Islet of Langerhans (tissue), 1 donor: ENCODE results near the gene PRKG1.
A peak's percentile ranks its signal among the peaks of the same experiment; 100 is the strongest.
"Not testable (repeated sequence)": the region's sequence is repeated elsewhere in the genome, so short reads cannot be mapped to it uniquely, and the experiment has no call there.

Experiments
- FAIRE-seq: peaks from one replicate; lab custom pipeline; 2011; peaks lifted over from hg19 to GRCh38; lab: Jason Lieb, UNC

PRKG1 gene

DNA sequence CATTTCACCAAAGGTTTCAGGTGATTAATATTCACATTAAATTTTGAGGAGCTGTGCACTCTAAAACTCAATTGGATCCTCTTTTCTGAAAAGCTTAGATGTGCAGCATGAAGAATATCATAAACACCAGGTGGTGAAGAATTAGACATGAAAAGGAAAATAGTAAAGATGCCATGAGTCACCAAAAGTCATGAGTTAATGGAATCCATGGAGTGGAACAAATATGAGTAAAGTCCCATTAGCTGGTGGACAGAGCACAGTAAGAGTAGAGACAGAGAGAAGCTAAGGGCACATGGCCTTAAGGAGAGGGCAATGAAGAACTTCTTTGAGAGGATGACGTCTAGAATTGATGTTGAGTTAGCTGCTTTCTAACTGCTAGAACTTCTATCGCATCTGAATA is 353.5 kb downstream of the PRKG1 start:
- FAIRE-seq, result no peak

DNA sequence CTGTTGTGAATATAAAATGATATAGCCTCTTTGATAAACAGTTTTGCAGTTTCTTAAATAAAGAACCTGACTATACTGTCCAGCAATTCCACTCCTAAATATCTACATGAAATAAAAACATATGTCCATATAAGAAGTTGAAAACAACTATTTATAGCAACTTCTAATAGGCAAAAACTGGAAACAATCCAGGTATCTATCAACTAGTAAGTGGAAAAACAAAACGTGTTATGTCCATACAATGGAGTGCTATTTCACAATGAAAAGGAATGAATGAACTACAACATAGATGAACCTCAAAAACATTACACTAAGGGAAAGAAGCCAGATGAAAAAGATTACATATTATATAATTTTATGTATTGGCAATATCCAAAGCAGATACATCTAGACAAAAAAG is 356.2 kb downstream of the PRKG1 start:
- no peak for FAIRE-seq

DNA sequence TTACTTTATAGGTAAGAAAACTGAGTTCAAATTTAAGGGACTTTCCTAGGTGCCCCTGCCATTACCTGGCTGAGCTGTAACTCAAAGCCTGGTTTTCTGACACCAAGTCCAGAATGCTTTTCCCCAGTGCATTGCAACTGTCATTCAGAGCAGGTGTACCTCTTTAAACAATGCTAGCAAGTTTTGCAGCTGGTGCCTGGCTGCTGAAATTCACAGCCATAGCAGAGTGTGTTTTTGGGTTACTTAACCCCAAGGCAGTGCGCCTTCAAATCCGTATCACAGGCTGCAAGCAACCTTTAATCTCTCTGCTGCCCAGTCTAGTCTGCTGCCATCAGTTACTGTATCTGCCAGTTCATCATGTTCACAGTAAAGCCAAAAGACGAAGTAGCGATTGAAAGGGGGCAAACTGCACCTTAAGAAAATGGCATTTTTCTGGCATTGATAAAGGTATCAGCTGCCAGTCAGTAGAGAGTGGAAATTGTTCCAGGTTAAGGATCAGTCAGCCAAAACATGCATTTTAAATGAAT is 359.7 kb downstream of the PRKG1 start:
- no peak for FAIRE-seq

DNA sequence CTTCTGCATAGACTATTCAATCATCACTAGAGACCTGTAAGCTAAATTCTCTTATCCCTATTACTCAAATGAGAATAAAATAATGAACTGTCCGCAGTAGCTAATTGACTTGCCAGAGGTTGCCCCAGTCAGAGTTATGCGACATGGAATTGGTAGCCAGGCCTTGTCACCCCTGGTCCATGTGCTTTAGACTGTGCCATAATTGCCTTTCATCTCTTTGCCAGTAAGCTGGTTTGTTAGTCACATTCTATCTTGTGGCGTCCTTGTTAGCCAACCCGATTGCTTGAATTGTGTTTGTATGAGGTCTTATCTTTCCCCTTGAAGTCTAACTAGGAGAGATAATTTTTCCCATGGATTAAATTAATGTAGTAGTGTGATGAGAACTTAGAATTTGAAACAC is 362.5 kb downstream of the PRKG1 start:
- no peak for FAIRE-seq

DNA sequence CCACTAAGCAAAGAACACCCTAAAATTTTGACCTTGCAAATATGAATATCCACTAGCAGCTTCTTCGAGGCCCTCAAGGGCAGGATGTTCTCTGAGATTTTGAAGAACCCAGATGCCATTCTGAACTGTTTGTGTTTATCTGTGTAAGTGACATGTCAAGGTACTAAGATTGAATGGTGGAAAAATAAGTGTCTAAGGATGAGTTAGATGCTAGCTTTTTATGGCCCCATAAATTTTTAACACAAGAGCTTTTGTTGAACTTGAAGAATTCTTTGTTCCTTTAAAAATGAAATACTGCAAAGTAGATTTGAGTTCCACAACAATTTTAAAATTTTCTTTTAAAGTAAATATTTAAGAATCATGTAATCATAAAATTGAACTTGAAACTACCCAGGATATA is 365.4 kb downstream of the PRKG1 start:
- no peak for FAIRE-seq

DNA sequence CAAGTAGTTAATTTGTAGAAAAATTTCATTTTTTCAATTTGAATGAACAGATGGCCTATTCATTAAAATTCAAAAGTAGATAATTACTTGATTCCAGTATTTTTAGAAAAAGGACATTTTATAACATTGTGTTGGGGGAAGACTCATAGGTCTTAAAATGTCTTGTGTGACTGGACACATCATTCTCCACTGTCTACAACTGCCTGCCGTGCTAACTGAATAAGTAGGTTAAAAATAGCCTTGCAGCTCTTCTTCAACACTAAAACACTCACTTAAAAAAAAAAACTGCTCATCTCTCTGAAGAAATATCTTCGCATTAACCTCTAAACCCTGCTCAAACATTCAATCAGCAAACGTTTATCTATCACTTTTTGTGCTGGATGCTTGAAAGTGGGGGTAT is 371.3 kb downstream of the PRKG1 start:
- FAIRE-seq, result no peak

DNA sequence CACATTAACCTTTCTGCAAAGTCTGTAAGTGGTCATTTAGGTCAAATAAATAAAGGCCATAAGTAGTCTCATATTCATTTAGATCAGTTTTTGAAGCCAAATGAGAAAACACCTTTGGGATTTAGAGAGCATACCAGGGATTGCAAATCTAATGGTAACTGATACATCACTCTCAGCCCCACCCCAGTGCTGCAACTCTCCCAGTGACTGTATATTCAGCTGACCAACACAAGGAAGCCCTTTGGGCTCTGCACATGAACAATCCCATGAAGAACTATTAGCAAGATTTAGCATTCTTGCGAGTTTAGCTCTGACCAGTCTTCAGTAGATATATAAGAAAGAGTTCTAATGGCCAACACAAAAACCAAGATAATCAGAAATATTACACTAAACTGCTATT is 372.8 kb downstream of the PRKG1 start:
- FAIRE-seq, result no peak

DNA sequence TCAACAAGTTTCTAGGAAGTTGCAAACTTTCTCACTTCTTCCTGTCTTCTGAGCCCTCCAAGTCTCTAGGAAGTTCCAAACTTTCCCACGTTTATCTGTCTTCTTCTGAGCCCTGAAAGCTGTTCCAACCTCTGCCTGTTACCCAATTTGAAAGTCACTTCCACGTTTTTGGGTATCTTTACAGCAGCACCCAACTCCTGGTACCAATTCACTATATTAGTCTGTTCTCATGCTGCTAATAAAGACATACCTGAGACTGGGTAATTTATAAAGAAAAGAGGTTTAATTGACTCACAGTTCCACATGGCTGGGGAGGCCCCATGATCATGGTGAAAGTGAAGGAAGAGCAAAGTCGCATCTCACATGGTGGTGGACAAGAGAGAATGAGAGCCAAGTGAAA is 381.5 kb downstream of the PRKG1 start:
- not testable (repeated sequence) for FAIRE-seq

DNA sequence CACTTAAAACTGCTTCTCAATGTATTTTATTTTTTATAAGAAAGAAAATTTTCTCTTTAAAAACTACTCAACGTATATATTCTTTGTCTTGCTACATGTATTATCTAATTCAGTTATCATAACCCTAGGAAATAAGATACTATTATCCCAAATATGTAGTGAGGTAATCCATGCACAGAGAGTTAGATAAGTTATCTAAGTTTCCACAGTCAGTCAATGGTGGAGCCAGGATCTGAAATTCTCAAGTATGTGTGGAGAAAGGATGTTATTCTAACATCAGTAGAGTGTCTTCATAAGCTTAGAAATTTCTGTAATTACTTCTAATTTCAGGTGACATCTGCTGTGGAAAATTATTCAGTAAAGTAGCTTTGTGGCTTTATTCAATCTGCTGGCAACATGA is 385.2 kb downstream of the PRKG1 start:
- no peak for FAIRE-seq

DNA sequence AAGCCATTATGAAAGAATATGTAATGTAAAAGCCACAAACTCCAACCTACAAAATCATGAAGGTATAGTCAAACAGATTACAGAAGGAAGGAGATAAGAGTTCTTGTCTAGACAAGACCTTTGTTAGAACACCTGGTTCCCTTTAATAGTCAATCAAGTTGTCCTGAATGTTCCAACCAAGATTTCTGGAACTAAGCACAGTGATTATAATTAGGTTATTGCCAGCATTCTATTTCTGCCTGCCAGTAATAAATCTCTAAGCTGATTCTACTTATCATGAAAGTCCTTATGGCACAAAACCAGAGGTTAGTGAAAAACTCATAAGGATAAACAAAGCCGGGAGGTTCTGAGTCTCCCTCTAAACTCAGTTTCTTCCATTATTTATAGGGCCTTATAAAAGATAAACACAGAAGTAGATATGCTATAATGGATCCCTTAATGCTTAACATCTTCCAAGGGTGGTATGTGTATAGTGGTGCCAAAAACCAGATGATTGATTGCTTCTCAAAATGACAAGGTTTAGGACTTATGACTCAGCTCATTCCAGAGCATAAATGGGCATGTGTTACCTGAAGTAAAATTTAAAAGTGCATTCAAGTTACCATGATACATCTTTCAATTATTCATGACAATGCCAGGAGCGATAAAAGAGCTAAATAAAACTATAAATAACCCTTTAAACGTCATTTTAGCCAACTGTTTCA is 387.9 kb downstream of the PRKG1 start:
- FAIRE-seq, result no peak

DNA sequence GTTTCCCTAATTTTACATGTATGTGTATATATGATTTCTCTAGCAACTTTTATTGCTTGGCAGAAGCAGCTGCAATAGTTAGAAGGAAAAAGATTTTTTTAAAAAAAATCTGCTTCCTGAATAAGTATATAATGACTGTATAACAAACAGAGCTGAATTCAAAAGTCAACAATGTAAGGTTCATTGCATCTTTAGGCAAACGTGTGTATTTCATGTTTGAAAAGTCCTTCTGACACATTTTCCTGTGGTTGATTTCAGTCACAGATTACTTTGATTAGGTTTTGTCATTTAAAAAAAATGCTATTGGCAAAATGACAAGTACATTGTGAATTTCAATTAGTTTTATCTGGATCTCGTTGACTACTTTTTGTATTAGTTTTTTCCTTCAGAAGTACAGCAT is 394.1 kb downstream of the PRKG1 start:
- FAIRE-seq, result peak; percentile 33

DNA sequence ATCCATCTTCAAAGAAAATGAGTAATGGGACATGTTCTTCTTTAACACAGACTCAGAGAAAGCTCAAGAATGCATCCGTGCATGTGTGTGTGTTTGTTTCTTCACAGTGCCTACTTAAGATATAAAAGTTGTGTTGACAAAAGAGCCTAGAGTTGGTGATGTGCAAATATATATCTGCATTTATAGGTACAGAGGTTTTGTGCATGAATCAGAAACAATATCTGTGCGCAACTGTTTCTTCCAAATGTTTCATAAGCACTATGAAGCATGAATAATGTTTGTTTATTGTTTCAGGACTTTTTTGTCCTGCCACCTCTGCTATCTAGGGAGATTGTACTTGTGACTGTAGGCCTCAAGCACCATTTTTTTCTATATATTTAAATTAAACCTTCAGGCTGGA is 395.4 kb downstream of the PRKG1 start:
- no peak for FAIRE-seq

DNA sequence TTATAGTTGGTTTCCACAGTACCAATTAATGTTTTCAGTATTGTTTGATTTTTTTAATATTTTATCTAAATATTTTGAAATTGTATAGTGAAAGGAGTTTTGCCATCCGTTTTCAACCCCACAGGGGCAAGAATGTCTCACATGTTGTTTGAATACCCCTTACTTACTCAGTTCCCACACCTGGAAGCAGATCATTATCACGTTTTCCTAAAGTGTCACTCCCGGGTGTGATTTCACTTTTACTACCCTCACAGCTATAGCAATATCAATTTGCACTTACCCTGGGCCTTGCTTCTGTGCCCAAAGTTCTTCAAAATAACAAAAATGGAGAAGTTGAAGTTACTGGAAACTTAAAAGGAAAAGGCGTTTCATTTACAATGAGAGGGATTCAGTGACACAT is 397.0 kb downstream of the PRKG1 start:
- no peak for FAIRE-seq

DNA sequence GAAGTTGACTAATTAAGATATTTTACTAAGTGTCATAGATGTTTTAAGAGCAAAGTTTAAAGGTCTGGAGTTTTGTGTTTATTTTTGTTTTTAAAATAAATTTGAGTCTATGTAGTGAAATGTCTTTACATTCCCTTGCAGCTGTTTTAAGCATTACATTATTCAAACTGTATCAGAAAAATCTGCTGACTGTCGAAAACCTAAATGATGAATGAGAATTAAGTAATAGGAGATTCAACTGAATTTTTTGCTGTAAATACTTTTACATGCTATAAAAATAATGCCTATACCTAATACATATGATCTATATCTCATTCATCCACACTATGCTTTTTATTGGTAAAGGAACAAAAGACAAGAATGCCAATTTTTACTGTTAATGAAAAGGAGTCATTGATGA is 397.9 kb downstream of the PRKG1 start:
- no peak for FAIRE-seq

DNA sequence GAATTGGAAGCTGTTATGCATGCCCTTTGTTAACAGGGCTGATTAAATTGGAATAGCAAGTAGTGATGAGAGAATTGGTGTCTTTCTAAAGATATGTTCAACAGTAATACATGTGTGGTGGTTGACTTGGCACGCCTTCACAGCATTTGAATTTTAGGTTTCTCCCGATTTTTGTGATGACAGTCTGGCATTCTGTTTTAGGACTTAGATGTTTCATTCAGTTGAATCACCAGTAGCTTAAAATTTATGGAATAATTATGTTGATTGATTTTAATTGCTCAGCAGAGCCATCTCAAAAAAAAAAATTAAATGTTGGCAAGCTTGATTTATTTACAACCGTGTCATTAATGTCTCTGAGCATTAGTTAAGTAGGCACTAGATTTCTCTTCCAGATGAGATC is 405.4 kb downstream of the PRKG1 start:
- no peak for FAIRE-seq

DNA sequence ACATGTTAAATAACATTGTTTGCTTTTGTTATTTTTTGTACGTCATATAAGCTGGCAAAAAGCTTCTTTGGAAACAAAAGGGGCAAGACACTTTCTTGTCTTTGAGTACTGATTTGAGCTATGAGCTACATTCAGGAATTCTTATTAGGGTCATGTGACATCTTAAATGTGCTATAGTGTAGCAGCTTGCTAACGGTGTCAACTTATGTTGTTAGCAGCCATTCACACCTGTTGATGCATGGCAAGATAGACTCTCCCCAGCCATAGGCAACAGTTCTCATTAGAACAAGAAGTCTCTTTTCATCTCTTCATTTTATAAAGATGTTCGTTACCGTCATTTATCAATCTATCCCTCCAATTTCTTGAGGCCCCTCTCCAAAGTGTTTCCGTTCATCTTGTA is 411.4 kb downstream of the PRKG1 start:
- FAIRE-seq, result no peak

DNA sequence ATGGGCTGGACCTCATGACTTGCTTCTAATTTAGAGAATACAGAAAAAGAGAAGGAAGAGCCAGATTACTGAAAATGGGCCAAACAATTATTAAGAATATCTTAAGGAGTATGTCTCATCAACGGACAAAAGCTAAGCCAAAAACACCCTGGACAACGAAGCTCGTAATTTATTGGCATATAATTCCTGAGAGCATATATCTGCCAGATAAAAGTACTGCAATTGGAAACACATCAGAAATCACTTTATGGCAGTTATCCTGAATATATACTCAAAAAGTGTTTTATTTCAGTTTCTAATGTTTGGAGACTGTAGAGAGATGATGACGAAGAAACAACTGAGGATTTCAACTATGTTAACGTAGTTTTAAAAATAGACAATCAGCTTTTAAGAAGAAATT is 413.3 kb downstream of the PRKG1 start:
- no peak for FAIRE-seq

DNA sequence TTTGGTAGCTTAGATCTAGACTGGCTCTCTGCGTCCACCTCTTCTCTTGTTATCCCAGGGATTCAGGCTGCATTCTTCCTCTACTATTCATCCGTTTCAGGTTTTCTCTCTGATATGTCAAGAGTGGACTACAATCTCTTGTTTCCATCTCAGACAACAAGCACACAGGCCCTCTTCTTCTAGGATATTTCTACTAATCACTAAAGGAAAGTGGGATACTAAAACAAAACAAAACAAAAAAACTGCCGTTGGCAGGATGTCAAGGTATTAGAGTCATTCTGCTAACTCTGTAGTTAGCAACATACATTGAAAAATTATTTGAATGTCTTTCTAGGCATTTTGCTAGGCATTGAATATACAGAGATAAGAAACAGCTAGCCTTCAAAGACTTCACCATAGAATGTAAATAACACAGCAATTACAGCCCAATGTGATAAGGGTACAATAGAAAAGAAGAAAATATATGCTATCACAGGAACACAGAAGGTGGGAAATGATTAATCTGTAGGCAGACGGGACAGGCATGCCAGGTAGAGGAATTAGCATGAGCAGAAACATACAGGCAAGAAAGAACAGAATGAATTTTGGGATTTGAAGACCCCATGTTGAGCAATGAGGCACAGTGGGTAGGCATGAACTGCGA is 414.6 kb downstream of the PRKG1 start:
- FAIRE-seq, result no peak

DNA sequence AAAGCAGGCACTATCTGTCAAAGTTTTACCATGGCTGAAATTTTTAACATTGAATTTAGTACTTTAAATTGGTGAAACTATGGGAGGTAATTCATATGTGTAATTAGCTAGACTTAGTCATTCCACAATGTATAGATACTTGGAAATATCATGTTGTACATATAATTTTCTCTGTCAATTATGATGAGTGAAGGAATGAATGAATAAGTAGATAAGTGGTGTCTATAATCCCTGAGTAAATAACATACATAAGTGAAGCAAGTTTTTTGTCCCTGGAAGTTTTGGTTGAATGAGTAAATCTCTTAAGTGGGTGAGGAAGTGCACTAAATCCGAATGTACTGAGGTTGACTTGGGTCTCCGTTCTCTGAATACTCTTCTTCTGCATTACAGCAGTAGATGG is 424.1 kb downstream of the PRKG1 start:
- FAIRE-seq, result no peak

DNA sequence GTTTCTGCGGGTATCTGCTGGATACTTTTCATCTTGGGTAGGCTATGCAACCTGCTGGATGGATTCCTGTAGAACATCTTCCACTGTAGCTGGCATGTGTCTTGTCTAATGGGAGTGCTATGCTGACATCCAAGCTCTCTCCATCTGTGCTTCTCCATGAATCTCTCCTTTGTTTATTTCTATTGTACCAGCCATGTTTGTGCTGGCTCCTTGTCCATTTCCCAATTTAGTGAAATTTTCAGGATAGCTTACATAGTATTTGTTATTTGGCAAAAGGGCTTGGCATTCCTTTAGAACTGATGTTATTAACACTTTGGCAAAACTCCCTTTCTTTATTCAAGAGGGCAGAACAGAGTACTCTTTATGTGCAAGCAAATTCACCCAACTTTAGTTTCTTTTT is 427.1 kb downstream of the PRKG1 start:
- FAIRE-seq, result no peak

DNA sequence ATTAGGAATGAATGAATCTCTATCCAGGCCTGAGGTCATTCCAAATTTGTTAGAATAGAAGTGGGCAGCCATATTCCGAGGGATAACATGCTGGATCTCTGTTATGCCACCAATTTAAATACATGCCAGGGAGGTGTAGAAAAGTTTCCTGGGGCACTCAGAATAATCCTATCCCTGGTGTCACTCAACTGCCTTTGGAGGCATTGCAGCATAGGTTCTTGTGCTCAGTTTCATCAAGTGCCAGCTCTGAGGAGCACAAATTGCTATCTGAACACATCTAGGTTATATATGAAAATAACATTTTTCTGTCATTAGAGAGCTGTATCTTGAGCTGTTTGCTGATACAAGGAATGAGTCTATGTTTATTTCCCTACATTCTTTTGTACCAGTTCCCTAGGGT is 427.8 kb downstream of the PRKG1 start:
- FAIRE-seq, result no peak

DNA sequence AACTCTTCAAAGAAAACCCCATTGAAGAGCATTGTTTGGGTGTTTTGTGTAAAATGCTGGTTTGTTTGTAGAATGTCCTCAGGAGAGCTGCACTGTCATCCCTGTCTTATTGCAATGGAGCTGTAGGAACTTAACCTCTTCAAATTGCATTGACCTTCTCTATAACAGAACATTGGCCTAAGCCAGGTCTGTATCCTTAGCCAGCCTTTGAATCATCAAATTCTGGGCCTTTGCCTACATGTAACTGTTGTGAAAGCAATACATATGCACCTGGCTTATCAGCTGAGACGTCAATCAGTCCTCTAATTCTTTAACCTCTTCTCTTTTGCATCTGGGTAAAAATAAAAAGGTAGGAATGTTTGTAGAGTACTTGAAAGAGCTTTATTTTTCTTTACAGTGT is 429.1 kb downstream of the PRKG1 start:
- no peak for FAIRE-seq

DNA sequence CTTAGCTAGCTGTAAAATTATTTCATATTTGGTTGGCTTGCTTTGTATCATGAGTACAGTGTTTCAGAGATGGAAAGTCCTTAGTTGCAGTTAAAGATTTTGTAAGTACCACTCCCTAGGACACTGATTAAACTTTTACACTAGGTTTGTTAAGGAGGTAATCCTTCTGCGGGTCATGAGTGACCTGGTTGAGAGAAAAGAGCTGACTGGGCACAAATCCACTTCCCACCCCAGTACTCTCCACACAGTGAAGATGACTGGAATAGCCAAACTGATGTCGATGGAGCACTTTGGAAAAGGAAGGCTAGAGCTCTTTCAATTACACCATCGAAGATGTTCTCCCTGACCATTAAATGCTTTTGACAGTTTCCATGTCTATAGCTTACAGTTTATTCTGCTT is 433.2 kb downstream of the PRKG1 start:
- FAIRE-seq, result no peak

DNA sequence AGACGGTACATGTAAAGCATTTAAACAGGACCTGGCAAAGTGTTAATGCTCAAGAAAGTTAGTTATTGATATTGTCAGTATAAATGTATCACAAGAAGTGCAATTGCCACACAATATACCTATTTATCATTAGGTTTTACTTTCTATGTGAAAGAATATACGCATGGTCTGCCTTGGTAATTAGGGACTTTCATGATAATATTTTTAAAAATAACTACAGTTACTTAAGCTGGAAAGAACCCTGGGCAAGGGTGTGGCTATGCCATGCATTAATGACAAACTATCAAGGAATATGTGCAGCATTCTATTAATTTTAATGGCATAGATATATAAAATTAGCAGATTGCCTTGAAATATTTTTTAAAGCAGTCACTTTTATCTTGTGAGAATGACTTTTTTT is 433.9 kb downstream of the PRKG1 start:
- FAIRE-seq, result no peak
